GM20000 (cell line): ENCODE data around the gene PDCD6IP.
A peak's percentile ranks its signal among the peaks of the same experiment; 100 is the strongest.
"Not testable (repeated sequence)": the region's sequence is repeated elsewhere in the genome, so short reads cannot be mapped to it uniquely, and the experiment has no call there.

Experiments used
- DNase-seq: peaks from one replicate; pipeline ENCODE4 v3.0.0; 2012; ENCODE audit warnings: low spot score
- TF ChIP-seq, protein P1 (sequence below): IDR thresholded peaks from 2 replicates; pipeline ENCODE4 v1.5.1; 2012; ENCODE audit warnings: mild to moderate bottlenecking, control low read depth; ENCODE audit errors: extremely low read depth, missing control alignments

The PDCD6IP gene, protein sequence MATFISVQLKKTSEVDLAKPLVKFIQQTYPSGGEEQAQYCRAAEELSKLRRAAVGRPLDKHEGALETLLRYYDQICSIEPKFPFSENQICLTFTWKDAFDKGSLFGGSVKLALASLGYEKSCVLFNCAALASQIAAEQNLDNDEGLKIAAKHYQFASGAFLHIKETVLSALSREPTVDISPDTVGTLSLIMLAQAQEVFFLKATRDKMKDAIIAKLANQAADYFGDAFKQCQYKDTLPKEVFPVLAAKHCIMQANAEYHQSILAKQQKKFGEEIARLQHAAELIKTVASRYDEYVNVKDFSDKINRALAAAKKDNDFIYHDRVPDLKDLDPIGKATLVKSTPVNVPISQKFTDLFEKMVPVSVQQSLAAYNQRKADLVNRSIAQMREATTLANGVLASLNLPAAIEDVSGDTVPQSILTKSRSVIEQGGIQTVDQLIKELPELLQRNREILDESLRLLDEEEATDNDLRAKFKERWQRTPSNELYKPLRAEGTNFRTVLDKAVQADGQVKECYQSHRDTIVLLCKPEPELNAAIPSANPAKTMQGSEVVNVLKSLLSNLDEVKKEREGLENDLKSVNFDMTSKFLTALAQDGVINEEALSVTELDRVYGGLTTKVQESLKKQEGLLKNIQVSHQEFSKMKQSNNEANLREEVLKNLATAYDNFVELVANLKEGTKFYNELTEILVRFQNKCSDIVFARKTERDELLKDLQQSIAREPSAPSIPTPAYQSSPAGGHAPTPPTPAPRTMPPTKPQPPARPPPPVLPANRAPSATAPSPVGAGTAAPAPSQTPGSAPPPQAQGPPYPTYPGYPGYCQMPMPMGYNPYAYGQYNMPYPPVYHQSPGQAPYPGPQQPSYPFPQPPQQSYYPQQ

GRCh38 chr3:33798418-33799201 lies at the start of gene PDCD6IP:
PDCD6IP (plus strand) TSS chr3:33798630; CDS start chr3:33798729, 99 bp downstream.
- peak; percentile 91 for DNase-seq
- TF ChIP-seq, protein P1, sequence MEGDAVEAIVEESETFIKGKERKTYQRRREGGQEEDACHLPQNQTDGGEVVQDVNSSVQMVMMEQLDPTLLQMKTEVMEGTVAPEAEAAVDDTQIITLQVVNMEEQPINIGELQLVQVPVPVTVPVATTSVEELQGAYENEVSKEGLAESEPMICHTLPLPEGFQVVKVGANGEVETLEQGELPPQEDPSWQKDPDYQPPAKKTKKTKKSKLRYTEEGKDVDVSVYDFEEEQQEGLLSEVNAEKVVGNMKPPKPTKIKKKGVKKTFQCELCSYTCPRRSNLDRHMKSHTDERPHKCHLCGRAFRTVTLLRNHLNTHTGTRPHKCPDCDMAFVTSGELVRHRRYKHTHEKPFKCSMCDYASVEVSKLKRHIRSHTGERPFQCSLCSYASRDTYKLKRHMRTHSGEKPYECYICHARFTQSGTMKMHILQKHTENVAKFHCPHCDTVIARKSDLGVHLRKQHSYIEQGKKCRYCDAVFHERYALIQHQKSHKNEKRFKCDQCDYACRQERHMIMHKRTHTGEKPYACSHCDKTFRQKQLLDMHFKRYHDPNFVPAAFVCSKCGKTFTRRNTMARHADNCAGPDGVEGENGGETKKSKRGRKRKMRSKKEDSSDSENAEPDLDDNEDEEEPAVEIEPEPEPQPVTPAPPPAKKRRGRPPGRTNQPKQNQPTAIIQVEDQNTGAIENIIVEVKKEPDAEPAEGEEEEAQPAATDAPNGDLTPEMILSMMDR, result no peak

- DNase-seq, result no peak
- TF ChIP-seq, protein P1, result no peak
These were observed 48.8 kb upstream of the PDCD6IP start for GRCh38 chr3:33749546-33750210.

GRCh38 chr3:33750211-33750548 lies 48.2 kb upstream of the PDCD6IP start:
- TF ChIP-seq, protein P1, result no peak
- no peak for DNase-seq

GRCh38 chr3:33751336-33751735 lies 47.1 kb upstream of the PDCD6IP start:
- TF ChIP-seq, protein P1, result no peak
- no peak for DNase-seq

- not testable (repeated sequence) for DNase-seq
These were observed 44.0 kb upstream of the PDCD6IP start for GRCh38 chr3:33754391-33754790.

- no peak for DNase-seq
- TF ChIP-seq, protein P1, result no peak
These were observed 40.1 kb upstream of the PDCD6IP start for GRCh38 chr3:33758281-33758680.

- DNase-seq, result no peak
- TF ChIP-seq, protein P1, result no peak
These were observed 39.6 kb upstream of the PDCD6IP start for GRCh38 chr3:33758864-33759263.
